SK-N-SH (cell line): ENCODE measurements around the gene CHCHD5. TPM values are rescaled to one million over a fixed set of nuclear protein-coding genes. Genes with fewer than 3 reads are reported as not detected.

Source experiments
- CTCF ChIA-PET: fragments of 300-600, 350-600 bp; formaldehyde crosslinking; extraction: SDS; loops from one replicate; lab custom pipeline; 2021; lab: Yijun Ruan, JAX
- POLR2A ChIA-PET: fragments of 350-600 bp; sonication (Branson Sonifier 250); formaldehyde crosslinking; extraction: SDS; loops from one replicate; lab custom pipeline; 2020; ENCODE audit warnings: antibody characterized with exemption, inconsistent platforms; lab: Yijun Ruan, JAX
- DNase-seq: peaks from one replicate; pipeline ENCODE4 v3.0.0; 2012
- H2AFZ ChIP-seq: fragments of 200-600 bp; sonication (generic); 2 replicates; pipeline ENCODE4 v1.8.1; 2016; ENCODE audit warnings: antibody characterized with exemption, mild to moderate bottlenecking, low read depth
- H3F3A ChIP-seq: fragments of 200-600 bp; sonication (generic); replicated peaks from 2 replicates; pipeline ENCODE3; 2016; ENCODE audit warnings: antibody characterized with exemption, mild to moderate bottlenecking; ENCODE audit not compliant: insufficient read depth
- H3K27ac ChIP-seq, 2 experiments: fragments of 200-500 bp in 1 of 2; fragments of 200-600 bp in 1 of 2; sonication (Bioruptor generic) in 1 of 2; sonication (generic), shearing (Covaris generic) in 1 of 2; 2 replicates each; pipeline versions ENCODE4 v1.5.1 to v1.6.1; 2014 to 2016; ENCODE audit warnings: low read depth in 2 of 2, inconsistent platforms in 1 of 2, low read length in 1 of 2, mild to moderate bottlenecking in 1 of 2, mixed read lengths in 1 of 2
- H3K27me3 ChIP-seq: fragments of 200-600 bp; sonication (generic), shearing (Covaris generic); 2 replicates; pipeline ENCODE4 v1.6.1; 2016; ENCODE audit warnings: mixed run types; ENCODE audit not compliant: insufficient read depth
- H3K36me3 ChIP-seq, 2 experiments: fragments of 200-500 bp in 1 of 2; fragments of 200-600 bp in 1 of 2; sonication (Bioruptor generic) in 1 of 2; sonication (generic) in 1 of 2; replicated peaks in 1 of 2; 2 replicates each; pipeline versions ENCODE3 to v1.5.1; 2014 to 2016; ENCODE audit warnings: low read length in 1 of 2, mild to moderate bottlenecking in 1 of 2; ENCODE audit not compliant: insufficient read depth in 2 of 2, control insufficient read depth in 1 of 2
- H3K4me1 ChIP-seq, 2 experiments: fragments of 200-500 bp in 1 of 2; fragments of 200-600 bp in 1 of 2; sonication (Bioruptor generic) in 1 of 2; sonication (generic), shearing (Covaris generic) in 1 of 2; 2 replicates each; pipeline versions ENCODE4 v1.5.1 to v1.6.1; 2014 to 2016; ENCODE audit warnings: low read depth in 1 of 2, low read length in 1 of 2, mixed run types in 1 of 2; ENCODE audit not compliant: insufficient read depth in 2 of 2, control insufficient read depth in 1 of 2
- H3K4me2 ChIP-seq: fragments of 200-600 bp; sonication (generic), shearing (Covaris generic); 2 replicates; pipeline ENCODE4 v1.6.1; 2017; ENCODE audit warnings: mixed run types
- H3K4me3 ChIP-seq, 2 experiments: fragments of 200-500 bp in 1 of 2; fragments of 200-600 bp in 1 of 2; sonication (Bioruptor generic) in 1 of 2; sonication (generic), shearing (Covaris generic) in 1 of 2; 2 replicates each; pipeline versions ENCODE4 v1.5.1 to v1.8.1; 2014 to 2016; ENCODE audit warnings: low read depth in 2 of 2, inconsistent platforms in 1 of 2, low read length in 1 of 2, mild to moderate bottlenecking in 1 of 2, mixed read lengths in 1 of 2, moderate library complexity in 1 of 2
- H3K79me2 ChIP-seq: fragments of 200-600 bp; sonication (generic); 2 replicates; pipeline ENCODE4 v1.8.1; 2017; ENCODE audit warnings: mild to moderate bottlenecking; ENCODE audit not compliant: insufficient read depth
- H3K9ac ChIP-seq: fragments of 200-600 bp; sonication (generic); 2 replicates; pipeline ENCODE4 v1.6.1; 2017; ENCODE audit warnings: mixed run types
- H3K9me2 ChIP-seq: fragments of 200-600 bp; sonication (generic); 2 replicates; pipeline ENCODE4 v1.6.1; 2017; ENCODE audit warnings: mixed run types
- H3K9me3 ChIP-seq: fragments of 200-600 bp; sonication (generic); 2 replicates; pipeline ENCODE4 v1.6.1; 2017; ENCODE audit warnings: mixed run types, mild to moderate bottlenecking, moderate library complexity
- H4K20me1 ChIP-seq: fragments of 200-600 bp; sonication (generic); 2 replicates; pipeline ENCODE4 v1.6.1; 2017; ENCODE audit warnings: mild to moderate bottlenecking, mixed run types; ENCODE audit not compliant: insufficient read depth
- ELF1 ChIP-seq: IDR thresholded peaks from 2 replicates; pipeline ENCODE4 v1.4.0; 2012
- FOXJ3 ChIP-seq: sonication (generic); formaldehyde crosslinking; IDR thresholded peaks from 2 replicates; pipeline ENCODE4 v1.5.1; 2020; ENCODE audit warnings: mild to moderate bottlenecking, missing genetic modification reagents
- GABPA ChIP-seq: IDR thresholded peaks from 2 replicates; pipeline ENCODE4 v1.4.0; 2012; ENCODE audit warnings: low read depth, mild to moderate bottlenecking
- MXI1 ChIP-seq: IDR thresholded peaks from 2 replicates; pipeline ENCODE4 v1.6.1; 2012; ENCODE audit warnings: mild to moderate bottlenecking, low read depth, low read length, improper control_type of control experiment
- NRF1 ChIP-seq: IDR thresholded peaks from 2 replicates; pipeline ENCODE4 v1.6.1; 2012; ENCODE audit warnings: low read depth, mild to moderate bottlenecking, low read length
- POLR2AphosphoS5 ChIP-seq: IDR thresholded peaks from 2 replicates; pipeline ENCODE4 v1.6.1; 2012; ENCODE audit warnings: low read depth, low read length
- RCOR1 ChIP-seq: fragments of 150-350 bp; IDR thresholded peaks from 2 replicates; pipeline ENCODE4 v1.6.1; 2017; ENCODE audit warnings: antibody characterized with exemption, low read length
- REST ChIP-seq: IDR thresholded peaks from 2 replicates; pipeline ENCODE4 v1.6.1; 2012; ENCODE audit warnings: mild to moderate bottlenecking, low read depth, low read length, moderate library complexity
- RXRA ChIP-seq: IDR thresholded peaks from 2 replicates; pipeline ENCODE4 v1.4.0; 2012; ENCODE audit warnings: low read depth, mild to moderate bottlenecking, borderline replicate concordance
- SIN3A ChIP-seq: IDR thresholded peaks from 2 replicates; pipeline ENCODE4 v1.6.1; 2012; ENCODE audit warnings: low read depth, mild to moderate bottlenecking, low read length, moderate library complexity, borderline replicate concordance
- TAF1 ChIP-seq: IDR thresholded peaks from 2 replicates; pipeline ENCODE4 v1.6.1; 2012; ENCODE audit warnings: low read depth, mild to moderate bottlenecking, low read length, moderate library complexity, borderline replicate concordance
- WGBS: methylation state at CpG from one replicate; pipeline ENCODE4 v1.1.6; 2017; ENCODE audit warnings: low lambda C conversion rate; 5-methylcytosine and 5-hydroxymethylcytosine counted together
- polyA plus RNA-seq, 3 experiments: library from polyadenylated mRNA; depleted of rRNA; stranded (reverse); fragments of >200 nt; gene quantifications; 2 replicates each; pipeline ENCODE4 v1.2.3, GENCODE V29; 2012
- TF ChIP-seq, protein P1 (sequence below): fragments of 200-600 bp; sonication (generic); IDR thresholded peaks from 2 replicates; pipeline ENCODE4 v1.6.1; 2017; ENCODE audit warnings: antibody characterized with exemption, mild to moderate bottlenecking, moderate library complexity

Gene CHCHD5
- polyA plus RNA-seq, 1 of the 3 experiments (the other 2 are of a cell fraction): 55.9 TPM

DNA sequence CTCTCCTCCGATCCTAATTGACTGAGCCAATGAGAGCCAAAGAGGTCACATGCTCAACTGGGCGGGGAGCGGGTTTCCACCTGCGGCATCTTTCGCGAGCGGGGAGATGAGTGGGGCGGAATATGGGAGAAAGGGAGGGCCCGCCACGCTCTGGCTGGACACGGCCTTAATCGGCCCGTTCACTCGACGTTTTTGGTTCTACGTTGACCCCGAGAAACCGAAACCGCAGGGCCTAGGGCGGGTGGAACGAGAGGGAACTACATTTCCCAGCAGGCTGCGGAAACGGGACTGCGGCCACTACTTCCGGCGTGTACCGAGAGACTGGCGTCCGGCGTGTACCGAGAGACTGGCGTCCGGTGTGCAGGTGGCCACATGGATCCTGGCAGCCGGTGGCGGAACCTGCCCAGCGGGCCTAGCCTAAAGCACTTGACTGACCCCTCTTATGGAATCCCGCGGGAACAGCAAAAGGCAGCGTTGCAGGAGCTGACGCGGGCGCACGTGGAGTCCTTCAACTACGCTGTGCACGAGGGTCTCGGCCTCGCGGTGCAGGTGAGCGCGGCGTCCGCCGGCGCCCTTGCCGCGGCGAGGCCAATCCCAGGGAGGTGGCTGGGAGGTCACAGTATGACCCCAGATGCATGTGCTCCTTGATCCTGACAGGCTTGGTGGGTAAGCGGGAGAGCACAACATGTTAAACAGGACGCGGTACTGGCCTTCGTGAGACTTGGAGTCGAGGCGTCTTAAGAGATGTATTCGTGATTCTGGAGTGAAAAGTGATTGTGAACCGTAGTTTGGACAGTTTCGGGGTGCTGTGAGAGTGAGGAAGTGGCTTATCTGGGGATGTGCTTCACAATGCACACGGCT lies 42.1 kb upstream of the CHCHD5 start, which contains the start of gene POLR1B (continued):
- TF ChIP-seq, protein P1, sequence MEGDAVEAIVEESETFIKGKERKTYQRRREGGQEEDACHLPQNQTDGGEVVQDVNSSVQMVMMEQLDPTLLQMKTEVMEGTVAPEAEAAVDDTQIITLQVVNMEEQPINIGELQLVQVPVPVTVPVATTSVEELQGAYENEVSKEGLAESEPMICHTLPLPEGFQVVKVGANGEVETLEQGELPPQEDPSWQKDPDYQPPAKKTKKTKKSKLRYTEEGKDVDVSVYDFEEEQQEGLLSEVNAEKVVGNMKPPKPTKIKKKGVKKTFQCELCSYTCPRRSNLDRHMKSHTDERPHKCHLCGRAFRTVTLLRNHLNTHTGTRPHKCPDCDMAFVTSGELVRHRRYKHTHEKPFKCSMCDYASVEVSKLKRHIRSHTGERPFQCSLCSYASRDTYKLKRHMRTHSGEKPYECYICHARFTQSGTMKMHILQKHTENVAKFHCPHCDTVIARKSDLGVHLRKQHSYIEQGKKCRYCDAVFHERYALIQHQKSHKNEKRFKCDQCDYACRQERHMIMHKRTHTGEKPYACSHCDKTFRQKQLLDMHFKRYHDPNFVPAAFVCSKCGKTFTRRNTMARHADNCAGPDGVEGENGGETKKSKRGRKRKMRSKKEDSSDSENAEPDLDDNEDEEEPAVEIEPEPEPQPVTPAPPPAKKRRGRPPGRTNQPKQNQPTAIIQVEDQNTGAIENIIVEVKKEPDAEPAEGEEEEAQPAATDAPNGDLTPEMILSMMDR: no peak
- peak; percentile 66 for TF ChIP-seq POLR2AphosphoS5
- peak; percentile 96 for TF ChIP-seq GABPA
- TF ChIP-seq MXI1: peak; percentile 98
- TF ChIP-seq ELF1: peak; percentile 52; the same call in 1 of the 2 replicates
- TF ChIP-seq SIN3A: peak; percentile 94; the same call in 1 of the 2 replicates
- 0 out of 2 replicates have a peak, but pooled peaks have one; percentile 28 for TF ChIP-seq REST

GRCh38 chr2:112542984-112543661 lies 41.3 kb upstream of the CHCHD5 start:
- H3K9me3 ChIP-seq: no peaks in the 10 kb centered on the region
- DNase-seq: peak; percentile 39
- peak overlapping the region; percentile 90 for H3K4me2 ChIP-seq
- H3K4me3 ChIP-seq: peak overlapping the region; percentile 97 to 99
- peaks cover 3 to 5% of the 10 kb centered on the region in 2 experiments; a peak in 2 of 4 replicates for H3K4me1 ChIP-seq
- no peaks in the 10 kb centered on the region for H3K9me2 ChIP-seq
- CTCF ChIA-PET: interaction anchor here (0.6 to 2.8 kb wide), 8 partner anchors 9 to 284 kb away, joined by 3 to 15 read pairs (median 3); no protein-coding TSS in a partner anchor
- peaks cover 48% of the 10 kb centered on the region for H3K79me2 ChIP-seq
- no peaks in the 10 kb centered on the region for H3K27me3 ChIP-seq
- H2AFZ ChIP-seq: peak overlapping the region; percentile 84
- TF ChIP-seq REST (no peak), RXRA (no peak), SIN3A (0 out of 2 replicates have a peak, but pooled peaks have one; percentile 44), POLR2AphosphoS5 (no peak), RCOR1 (no peak), NRF1 (no peak), TAF1 (peak; percentile 34; the same call in 1 of the 2 replicates), FOXJ3 (no peak)
- TF ChIP-seq, protein P1: peak; percentile 20; the same call in 1 of the 2 replicates
- TF ChIP-seq, all 33 proteins: peak for 3
- H4K20me1 ChIP-seq: 0 out of 2 replicates have a peak, but pooled peaks cover 4% of the 10 kb centered on the region
- peak overlapping the region; percentile 79 to 98; a peak in 3 of 4 replicates for H3K27ac ChIP-seq
- H3F3A ChIP-seq: peaks cover 11% of the 10 kb centered on the region
- H3K9ac ChIP-seq: peak overlapping the region; percentile 82
- 1% methylated on average over 18 of the region's 18 CpGs for WGBS
- POLR2A ChIA-PET: interaction anchor here (1.5 kb wide), 1 partner anchor 288 kb away, joined by 3 read pairs; the partner anchor contains the start of gene ZC3H8
- peaks cover 11 to 19% of the 10 kb centered on the region in 2 experiments for H3K36me3 ChIP-seq
